Body of pancreas (tissue), 4 donors: ENCODE measurements around the gene MRPL34.

Source experiments
- CTCF ChIP-seq, 7 experiments: fragments of 450-650 bp in 4 of 7; fragments of 200-600 bp in 3 of 7; sonication (generic) in 3 of 7; IDR thresholded peaks; one replicate each; pipeline ENCODE4 v1.5.1; 2016 to 2019; ENCODE audit warnings: antibody characterized with exemption in 7 of 7
- POLR2A ChIP-seq, 3 donors: fragments of 450-650 bp; IDR thresholded peaks; one replicate each; pipeline ENCODE4 v1.6.1; 2016; ENCODE audit warnings: antibody characterized with exemption in 3 of 3, mild to moderate bottlenecking in 2 of 3

GRCh38 chr19:17304386-17305215, 1.1 kb upstream of the MRPL34 start:
- TF ChIP-seq CTCF (IDR thresholded peaks at IDR 0.05) (no peak), POLR2A (IDR thresholded peaks at IDR 0.05) (no peak)
